Natural killer cell (primary cell): ENCODE results near the gene ACTL10. TPM values are rescaled to one million over a fixed set of nuclear protein-coding genes. Genes with fewer than 3 reads are reported as not detected.
A peak's percentile ranks its signal among the peaks of the same experiment; 100 is the strongest.

ENCODE experiments used
- ATAC-seq, 3 donors: fragments of 150-1000 bp in 2 of 3; fragments of 200-7000 bp in 1 of 3; cut with Tn5 transposase; 1 replicate in 1 of 3; 2 replicates in 2 of 3; pipeline ENCODE4 v1.10.0; 2021; ENCODE audit warnings: mild to moderate bottlenecking in 2 of 3, moderate library complexity in 2 of 3
- DNase-seq, 2 donors: peaks; one replicate each; pipeline versions ENCODE4 v3.0.0 to v3.0.0-alpha.2; 2013 to 2021; ENCODE audit warnings: mixed read lengths in 1 of 2
- H3K27ac ChIP-seq: one replicate; pipeline ENCODE4 v1.5.1; 2013; ENCODE audit warnings: mild to moderate bottlenecking, low read length
- H3K27me3 ChIP-seq: one replicate; pipeline ENCODE4 v1.6.1; 2013; ENCODE audit warnings: low read length; ENCODE audit not compliant: control insufficient read depth, insufficient read depth
- H3K36me3 ChIP-seq: one replicate; pipeline ENCODE4 v1.6.1; 2013; ENCODE audit warnings: low read length; ENCODE audit not compliant: control insufficient read depth, insufficient read depth
- H3K4me1 ChIP-seq: one replicate; pipeline ENCODE4 v1.6.1; 2013; ENCODE audit warnings: low read length; ENCODE audit not compliant: control insufficient read depth, insufficient read depth
- H3K4me3 ChIP-seq: one replicate; pipeline ENCODE4 v1.5.1; 2013; ENCODE audit warnings: low read length
- H3K9me3 ChIP-seq: one replicate; pipeline ENCODE4 v1.6.1; 2013; ENCODE audit warnings: low read length; ENCODE audit not compliant: control insufficient read depth, insufficient read depth
- H3K27ac Mint-ChIP-seq, 2 donors: one replicate each; pipeline ENCODE4 v1.8.0; 2022; ENCODE audit warnings: mild to moderate bottlenecking in 2 of 2, mixed read lengths in 2 of 2, moderate library complexity in 1 of 2
- H3K27me3 Mint-ChIP-seq, 2 donors: one replicate each; pipeline ENCODE4 v1.8.0; 2022; ENCODE audit warnings: low read depth in 2 of 2, mixed read lengths in 2 of 2
- H3K36me3 Mint-ChIP-seq: one replicate; pipeline ENCODE4 v1.8.0; 2022; ENCODE audit warnings: mixed read lengths
- H3K4me1 Mint-ChIP-seq, 2 donors: one replicate each; pipeline ENCODE4 v1.8.0; 2022; ENCODE audit warnings: mixed read lengths in 2 of 2
- H3K4me3 Mint-ChIP-seq: one replicate; pipeline ENCODE4 v1.8.0; 2022; ENCODE audit warnings: mild to moderate bottlenecking, moderate library complexity, mixed read lengths
- H3K9me3 Mint-ChIP-seq, 2 donors: one replicate each; pipeline ENCODE4 v1.8.0; 2022; ENCODE audit warnings: mixed read lengths in 2 of 2
- WGBS: methylation state at CpG from one replicate; pipeline ENCODE4 v1.1.7; 2013; ENCODE audit warnings: missing lambda C conversion rate; ENCODE audit not compliant: insufficient coverage; 5-methylcytosine and 5-hydroxymethylcytosine counted together
- intact Hi-C: fragments of 100-400 bp; cut with micrococcal nuclease; formaldehyde crosslinking; loops from one replicate; pipeline ENCODE4 v1.14.2; 2022
- total RNA-seq, 4 donors: library from RNA; stranded (reverse); fragments of 120-200 nt in 1 of 4; gene quantifications; one replicate each; pipeline versions ENCODE4 v1.2.3 to v1.2.4, GENCODE V29; 2013 to 2022
- TF ChIP-seq, protein P1 (sequence below): fragments of 200-600 bp; IDR thresholded peaks from one replicate; pipeline ENCODE4 v1.8.0; 2022; ENCODE audit warnings: antibody characterized with exemption

ACTL10 gene
- total RNA-seq, 3 donors from 2014 or later (not counting 1 experiment from before 2014, with no cell fraction given): 0.80 to 2.2 (median 1.1) TPM

DNA sequence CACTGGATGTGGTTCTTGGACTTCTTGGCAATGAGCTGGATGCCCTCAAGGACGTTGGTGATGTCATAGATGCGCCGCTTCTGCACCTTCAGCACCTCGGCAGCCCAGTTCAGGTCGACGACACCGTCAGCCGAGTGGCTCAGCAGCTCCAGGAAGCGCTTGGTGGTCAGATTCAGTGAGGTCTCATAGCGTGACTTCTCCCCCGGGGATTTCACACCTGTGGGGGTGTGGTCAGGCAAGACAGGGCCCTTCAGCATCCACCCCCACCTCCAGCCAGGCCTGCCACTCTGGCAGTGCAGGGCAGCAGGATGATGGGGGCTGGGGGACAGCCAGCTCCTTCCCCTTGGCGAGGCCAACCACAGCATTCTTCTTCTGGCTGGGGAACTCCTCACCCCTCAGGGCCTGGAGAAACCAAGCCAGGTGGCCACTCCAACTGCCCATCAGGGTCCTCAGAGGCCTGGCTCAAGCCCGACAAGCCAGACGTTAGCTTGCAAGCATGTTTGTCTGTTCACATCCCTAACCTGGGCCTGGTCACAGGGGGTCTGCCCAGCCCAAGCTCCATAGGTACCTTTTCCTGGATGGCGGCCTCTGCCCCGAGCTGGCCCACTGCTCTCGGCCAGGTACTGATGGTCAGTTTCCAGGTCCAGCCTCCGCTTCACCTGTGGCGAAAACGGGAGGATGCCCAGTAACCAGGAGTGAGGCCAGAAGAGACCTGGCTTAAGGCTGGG, 13.2 kb downstream of the ACTL10 start:
- 60% methylated on average over 20 of the region's 20 CpGs for WGBS
- peaks cover 0 to 15% of the 10 kb centered on the region in 2 donors for H3K4me1 Mint-ChIP-seq
- DNase-seq: peak in 1 of 2 donors; percentile 78
- Histone ChIP-seq H3K27me3 (no peaks in the 10 kb centered on the region), H3K4me1 (peaks cover 23% of the 10 kb centered on the region), H3K27ac (no peak overlapping the region), H3K9me3 (no peaks in the 10 kb centered on the region), H3K36me3 (no peaks in the 10 kb centered on the region), H3K4me3 (no peak overlapping the region)
- H3K9me3 Mint-ChIP-seq: no peaks in the 10 kb centered on the region
- H3K27me3 Mint-ChIP-seq: no peaks in the 10 kb centered on the region
- TF ChIP-seq, protein P1, sequence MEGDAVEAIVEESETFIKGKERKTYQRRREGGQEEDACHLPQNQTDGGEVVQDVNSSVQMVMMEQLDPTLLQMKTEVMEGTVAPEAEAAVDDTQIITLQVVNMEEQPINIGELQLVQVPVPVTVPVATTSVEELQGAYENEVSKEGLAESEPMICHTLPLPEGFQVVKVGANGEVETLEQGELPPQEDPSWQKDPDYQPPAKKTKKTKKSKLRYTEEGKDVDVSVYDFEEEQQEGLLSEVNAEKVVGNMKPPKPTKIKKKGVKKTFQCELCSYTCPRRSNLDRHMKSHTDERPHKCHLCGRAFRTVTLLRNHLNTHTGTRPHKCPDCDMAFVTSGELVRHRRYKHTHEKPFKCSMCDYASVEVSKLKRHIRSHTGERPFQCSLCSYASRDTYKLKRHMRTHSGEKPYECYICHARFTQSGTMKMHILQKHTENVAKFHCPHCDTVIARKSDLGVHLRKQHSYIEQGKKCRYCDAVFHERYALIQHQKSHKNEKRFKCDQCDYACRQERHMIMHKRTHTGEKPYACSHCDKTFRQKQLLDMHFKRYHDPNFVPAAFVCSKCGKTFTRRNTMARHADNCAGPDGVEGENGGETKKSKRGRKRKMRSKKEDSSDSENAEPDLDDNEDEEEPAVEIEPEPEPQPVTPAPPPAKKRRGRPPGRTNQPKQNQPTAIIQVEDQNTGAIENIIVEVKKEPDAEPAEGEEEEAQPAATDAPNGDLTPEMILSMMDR: no peak
- no peak overlapping the region for H3K4me3 Mint-ChIP-seq
- ATAC-seq: peak; percentile 33 to 78 (median 57)
- H3K36me3 Mint-ChIP-seq: no peaks in the 10 kb centered on the region
- intact Hi-C loops: no loop called here
- peak overlapping the region in 1 of 2 donors; percentile 49 for H3K27ac Mint-ChIP-seq

DNA sequence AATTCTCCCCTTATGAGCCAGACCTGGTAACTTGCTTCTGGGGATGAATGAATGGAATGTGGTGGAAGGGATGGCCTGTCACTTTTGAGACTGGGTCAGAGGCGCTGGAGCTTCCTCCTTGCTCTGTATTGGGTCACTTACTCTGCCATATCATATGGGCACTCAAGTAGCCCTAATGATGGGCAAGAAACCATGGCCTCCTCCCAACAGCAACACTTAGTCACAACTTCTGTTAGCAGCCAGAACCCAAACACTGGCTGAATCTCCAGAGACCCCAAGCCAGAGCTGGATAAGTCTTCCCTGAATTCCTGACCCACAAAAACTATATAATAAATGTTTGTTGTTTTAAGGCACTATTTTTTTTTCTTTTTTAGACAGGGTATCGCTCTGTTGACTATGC, 13.9 kb downstream of the ACTL10 start:
- Histone ChIP-seq H3K27ac (no peak overlapping the region), H3K27me3 (no peaks in the 10 kb centered on the region), H3K9me3 (no peaks in the 10 kb centered on the region), H3K4me3 (no peak overlapping the region), H3K4me1 (peaks cover 29% of the 10 kb centered on the region), H3K36me3 (no peaks in the 10 kb centered on the region)
- Mint-ChIP-seq H3K4me1 (peaks cover 0 to 18% of the 10 kb centered on the region in 2 donors), H3K9me3 (no peaks in the 10 kb centered on the region), H3K36me3 (no peaks in the 10 kb centered on the region), H3K4me3 (no peak overlapping the region), H3K27ac (no peak overlapping the region), H3K27me3 (no peaks in the 10 kb centered on the region)
- TF ChIP-seq, protein P1: no peak
- no peak for ATAC-seq
- intact Hi-C loops: no loop called here
- 100% methylated on average over 2 of the region's 2 CpGs for WGBS
- no peak for DNase-seq

DNA sequence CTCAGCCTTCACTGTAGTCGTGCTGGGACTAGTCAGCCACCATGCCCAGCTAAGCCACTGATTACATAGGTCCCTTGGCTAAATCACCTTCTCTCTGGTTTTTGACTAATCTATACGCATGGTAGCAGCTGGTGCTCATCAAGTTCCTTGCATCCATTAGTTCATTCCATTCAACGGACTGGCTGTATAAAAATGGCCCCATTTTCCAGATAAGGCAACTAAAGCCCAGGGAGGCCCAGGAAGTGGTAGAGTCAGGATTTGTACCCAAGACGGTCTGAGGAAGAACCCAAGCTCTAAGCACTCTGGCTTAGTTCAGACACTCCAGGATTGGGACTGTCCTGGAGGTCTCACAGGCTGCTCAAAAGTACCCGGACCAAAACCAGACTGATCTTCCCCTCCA, 14.5 kb downstream of the ACTL10 start:
- Histone ChIP-seq H3K9me3 (no peaks in the 10 kb centered on the region), H3K27ac (no peak overlapping the region), H3K4me3 (no peak overlapping the region), H3K27me3 (no peaks in the 10 kb centered on the region), H3K36me3 (no peaks in the 10 kb centered on the region), H3K4me1 (peaks cover 29% of the 10 kb centered on the region)
- H3K36me3 Mint-ChIP-seq: no peaks in the 10 kb centered on the region
- H3K9me3 Mint-ChIP-seq: no peaks in the 10 kb centered on the region
- no peak overlapping the region for H3K27ac Mint-ChIP-seq
- no peak for DNase-seq
- intact Hi-C loops: no loop called here
- H3K27me3 Mint-ChIP-seq: no peaks in the 10 kb centered on the region
- TF ChIP-seq, protein P1: no peak
- H3K4me3 Mint-ChIP-seq: no peak overlapping the region
- 87% methylated on average over 5 of the region's 5 CpGs for WGBS
- H3K4me1 Mint-ChIP-seq: peaks cover 0 to 14% of the 10 kb centered on the region in 2 donors
- no peak for ATAC-seq
